GM19238 (cell line): Measurements from ENCODE around the gene NFKBIE.
"Not testable (repeated sequence)": the region's sequence is repeated elsewhere in the genome, so short reads cannot be mapped to it uniquely, and the experiment has no call there.

Experiments
- DNase-seq: peaks from one replicate; pipeline ENCODE4 v3.0.0; 2011; ENCODE audit warnings: low spot score; ENCODE audit not compliant: insufficient read length

Gene NFKBIE

DNA sequence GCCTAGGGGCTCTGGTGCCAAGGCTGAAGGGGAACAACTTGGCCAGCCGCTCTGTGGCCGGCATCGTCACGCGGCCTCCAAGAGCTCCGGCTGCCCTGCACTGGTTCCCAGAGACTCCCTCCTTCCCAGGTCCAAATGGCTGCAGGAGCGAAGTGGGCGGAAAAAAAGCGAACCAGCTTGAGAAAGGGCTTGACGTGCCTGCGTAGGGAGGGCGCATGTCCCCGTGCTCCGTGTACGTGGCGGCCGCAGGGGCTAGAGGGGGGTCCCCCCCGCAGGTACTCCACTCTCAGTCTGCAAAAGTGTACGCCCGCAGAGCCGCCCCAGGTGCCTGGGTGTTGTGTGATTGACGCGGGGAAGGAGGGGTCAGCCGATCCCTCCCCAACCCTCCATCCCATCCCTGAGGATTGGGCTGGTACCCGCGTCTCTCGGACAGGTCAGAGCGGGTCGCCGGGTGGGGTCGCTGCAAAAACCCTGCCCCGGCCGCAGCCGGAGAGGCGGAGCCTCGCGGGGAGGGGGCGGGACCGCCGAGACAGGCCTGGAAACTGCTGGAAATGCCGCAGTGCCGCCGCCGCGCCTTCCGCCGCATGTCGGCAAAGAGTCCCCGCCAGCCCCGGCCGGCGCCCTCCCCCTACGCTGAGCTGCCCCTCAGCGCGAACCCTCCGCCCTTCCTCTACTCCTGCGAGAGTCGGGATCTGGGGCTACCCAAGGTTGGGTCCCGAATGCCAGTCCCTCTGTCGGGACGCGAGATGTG is 19.3 kb downstream of the NFKBIE start:
- DNase-seq: peak; percentile 74

DNA sequence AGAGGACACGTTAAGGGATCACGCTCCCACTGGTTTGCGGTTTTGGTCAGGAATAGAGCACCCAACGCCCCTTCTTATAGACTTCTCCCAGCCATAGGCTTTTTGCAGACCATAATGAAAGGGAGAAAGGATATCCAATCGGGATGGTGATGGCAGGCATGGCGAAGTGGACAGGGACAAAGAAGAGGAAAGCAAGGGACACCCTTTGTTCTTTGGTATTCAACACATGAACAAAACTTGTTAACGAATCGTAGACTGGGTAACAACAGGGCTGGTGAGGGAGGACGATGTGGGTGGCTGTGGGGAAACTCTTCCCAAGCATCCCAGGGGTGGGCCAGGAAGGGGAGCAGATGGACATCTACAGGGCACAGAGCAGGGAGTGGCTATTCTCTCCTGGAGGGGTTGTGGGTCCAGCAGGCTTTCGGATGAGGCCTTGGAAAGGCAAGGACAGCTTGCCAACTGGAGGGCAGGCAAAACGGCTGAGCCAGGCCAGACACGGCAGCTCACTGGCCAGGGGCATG is 19.9 kb downstream of the NFKBIE start:
- DNase-seq: no peak

DNA sequence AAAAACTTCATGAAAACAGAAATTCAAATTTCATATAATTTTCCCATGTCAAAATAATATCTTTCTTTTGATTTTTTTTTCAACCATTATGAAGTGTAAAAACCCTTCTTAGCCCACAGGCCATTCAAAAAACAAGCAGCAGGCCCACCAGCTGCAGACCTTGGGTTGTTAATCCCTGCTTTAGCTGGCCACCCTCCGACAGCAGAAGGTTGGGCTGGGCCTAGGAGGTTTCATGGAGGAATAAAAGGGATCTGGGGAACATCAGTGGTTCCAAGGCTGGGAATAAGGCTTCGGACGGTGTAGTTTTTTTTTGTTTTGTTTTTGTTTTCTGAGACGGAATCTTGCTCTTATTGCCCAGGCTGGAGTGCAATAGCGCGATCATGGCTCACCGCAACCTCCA is 22.0 kb downstream of the NFKBIE start:
- no peak for DNase-seq

DNA sequence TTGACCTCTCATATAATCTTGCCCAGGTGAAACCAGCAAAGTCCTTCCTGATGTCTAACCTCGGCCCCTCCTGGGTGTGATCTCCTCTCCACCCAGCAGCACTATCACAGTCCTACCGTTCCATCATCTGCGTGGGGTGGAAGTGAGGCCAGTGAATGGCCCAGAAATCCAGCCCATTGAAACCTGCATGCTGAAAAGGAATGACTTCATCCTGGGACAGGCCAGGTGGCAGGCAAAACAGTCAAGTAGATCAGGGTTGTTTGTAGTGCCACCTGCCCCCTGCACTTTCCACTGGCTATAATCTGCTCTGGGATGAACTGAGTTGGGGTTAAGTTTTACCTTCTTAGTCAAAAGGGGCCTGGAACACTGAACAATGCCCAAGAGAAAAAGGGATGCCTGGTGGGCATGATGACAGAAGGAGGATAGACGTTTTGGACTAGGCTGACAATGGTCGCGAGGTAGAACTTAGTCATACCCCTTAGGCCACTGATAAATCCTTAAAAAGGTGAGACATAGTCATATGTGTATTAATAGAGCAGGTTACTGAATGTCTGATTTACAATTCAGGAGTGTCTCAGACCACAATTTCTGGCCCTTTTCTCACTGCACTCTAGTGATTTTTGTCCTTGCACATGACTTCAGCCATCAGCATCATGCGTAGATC is 26.5 kb downstream of the NFKBIE start:
- DNase-seq: no peak

DNA sequence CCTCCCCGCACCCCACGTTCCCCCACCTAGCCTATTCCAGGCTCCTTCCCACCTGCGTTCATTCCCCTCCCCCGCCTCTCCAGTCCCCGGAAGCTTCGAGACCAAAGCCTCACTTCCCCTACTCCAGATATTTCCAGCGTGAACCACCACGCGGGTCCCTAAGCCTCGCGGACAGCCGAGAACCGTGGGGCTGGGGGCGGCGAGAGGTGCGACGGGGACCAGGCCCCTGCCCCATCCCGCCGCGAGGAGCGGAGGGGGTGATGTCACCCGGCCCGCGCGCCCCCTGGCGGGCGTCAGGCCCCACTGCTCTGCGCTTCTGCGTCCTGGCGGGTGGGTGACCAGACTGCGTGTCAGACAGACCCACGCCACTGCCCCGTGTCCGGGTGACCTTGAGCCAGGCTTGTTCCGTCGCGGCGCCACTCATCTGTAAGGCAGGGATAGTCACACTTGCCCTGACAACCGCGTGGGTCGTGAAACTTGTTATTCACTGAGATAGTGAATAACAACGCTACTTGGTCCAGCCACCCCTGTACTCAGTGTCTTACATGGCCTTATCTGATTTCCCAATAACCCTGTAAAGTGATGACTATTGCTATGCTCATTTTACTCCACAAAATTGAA is 27.4 kb downstream of the NFKBIE start:
- DNase-seq: peak; percentile 83

DNA sequence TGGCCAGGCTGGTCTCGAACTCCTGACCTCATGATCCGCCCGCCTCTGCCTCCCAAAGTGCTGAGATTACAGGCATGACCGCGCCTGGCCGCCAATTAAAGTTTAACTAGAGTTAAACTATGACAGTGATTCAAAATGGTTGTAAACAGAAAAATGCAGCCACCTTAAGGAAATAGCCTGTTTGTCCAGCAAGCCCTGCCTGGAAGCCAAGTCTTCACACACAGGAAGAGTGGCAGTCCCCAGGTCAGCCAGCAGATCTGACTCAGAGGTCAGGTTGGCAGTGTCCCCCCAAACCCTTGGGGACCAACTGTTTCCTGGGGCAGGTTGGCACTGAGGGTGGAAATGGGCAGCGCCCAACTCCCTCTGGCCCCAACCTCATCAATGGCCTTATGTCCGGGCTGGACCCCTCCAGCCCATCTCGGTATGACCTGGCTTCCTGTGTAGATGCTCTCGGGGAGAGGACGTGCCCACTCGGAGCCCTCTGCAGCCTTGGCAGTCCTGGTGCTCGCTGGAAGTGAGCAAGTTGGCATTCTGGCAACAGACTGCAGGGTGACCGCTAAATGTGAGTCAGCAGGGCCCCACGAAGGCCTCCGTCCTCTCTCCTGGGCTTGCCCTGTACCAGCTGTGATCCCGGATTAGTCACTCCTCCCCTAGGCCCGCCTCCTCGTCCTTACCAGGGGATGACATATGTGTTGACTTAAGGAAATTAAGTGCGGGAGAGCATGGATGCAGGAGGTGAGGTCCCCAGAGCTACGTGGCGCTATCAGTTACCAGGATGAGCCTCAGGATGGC is 28.1 kb downstream of the NFKBIE start:
- peak; percentile 55 for DNase-seq

DNA sequence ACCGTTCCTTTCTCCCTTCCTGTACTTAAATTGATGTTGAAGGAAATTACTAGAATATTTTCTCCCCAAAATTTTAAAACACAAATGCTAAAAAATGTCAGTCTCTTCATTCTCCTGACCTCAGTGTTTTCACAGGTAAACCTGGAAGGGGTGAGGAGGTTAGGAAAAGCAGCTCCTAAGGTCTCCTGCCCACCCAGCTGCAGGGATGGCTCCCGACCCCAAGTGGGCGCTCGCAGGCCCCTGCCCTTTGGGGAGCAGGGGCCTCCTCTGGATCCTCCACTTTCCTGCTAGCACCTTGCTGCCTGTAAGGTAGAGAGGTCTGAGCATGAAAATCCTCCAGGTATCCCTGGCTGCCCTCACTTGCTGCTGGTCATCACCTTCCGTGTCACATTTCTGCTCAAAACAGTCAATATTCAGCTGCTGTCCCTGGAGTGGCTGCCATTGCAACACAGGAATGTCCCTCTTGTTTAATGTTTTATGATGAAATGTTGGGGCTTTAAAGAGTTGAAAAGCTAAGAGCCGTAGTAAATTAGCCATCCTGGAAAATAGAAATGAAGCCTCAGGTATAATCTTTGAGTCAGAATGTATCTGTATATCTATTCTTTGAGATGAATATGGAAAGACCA is 29.3 kb downstream of the NFKBIE start:
- no peak for DNase-seq

DNA sequence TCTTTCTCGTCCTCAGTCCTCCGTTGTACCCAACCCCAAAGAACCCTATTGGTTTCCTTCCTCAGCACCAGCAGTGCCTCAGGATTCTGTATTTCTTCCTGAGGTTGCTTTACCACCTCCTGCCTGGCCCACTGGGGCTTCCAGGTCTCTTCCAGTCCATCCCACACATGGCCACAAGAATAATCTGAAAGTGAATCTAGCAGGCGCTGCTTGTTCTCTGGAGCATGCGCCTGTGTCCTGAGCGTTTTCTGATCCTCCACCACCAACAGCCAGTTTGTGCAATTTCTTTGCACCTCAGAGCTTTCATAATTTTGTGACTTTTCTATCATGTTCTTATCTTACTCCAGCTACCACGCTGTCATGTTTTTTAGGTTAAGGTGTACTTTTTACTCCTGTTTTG is 30.1 kb downstream of the NFKBIE start:
- DNase-seq: no peak

DNA sequence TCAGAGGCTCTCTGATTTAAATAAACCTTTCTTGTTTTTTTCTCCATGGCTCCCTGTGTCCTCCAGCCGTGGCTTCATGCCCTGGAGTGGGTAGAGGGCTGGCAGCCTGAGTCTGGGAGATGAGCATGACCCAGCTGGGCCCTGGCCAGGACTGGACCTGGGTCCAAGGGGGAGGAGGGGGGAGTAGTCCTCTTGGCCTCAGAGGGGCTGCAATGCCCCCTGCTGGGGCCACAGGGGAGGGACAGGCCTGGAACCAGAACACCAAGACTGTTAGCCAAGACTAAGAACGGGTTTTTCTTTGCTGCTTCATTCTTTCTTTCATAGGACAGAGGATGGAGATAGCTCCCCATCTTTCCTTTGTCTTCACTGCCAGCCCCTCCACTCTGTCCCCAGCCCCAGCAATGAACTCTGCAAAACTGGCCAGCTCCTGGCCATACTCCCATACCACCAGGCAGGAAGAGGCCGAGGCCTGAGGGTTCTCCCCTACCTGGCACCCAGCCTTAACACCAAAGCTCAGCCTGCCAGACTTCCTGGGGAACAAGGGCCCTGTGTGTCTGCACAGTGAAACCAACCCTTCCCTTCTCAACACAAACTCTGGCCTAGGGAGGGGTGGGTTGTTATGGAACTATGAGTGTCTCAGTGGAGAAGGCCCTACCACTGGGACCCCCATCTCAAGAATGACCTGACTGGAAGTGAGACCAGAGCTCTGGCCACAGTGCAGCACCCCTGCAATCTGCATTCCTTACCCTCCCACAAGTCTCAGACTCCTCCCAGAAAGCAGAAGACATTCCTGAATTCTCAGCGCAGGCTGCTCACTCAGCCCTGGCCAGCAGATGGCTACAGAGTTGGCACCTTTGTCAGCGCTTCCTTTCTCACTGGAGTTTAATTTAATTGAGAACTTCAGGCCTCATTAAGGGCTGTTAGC is 31.0 kb downstream of the NFKBIE start:
- no peak for DNase-seq

DNA sequence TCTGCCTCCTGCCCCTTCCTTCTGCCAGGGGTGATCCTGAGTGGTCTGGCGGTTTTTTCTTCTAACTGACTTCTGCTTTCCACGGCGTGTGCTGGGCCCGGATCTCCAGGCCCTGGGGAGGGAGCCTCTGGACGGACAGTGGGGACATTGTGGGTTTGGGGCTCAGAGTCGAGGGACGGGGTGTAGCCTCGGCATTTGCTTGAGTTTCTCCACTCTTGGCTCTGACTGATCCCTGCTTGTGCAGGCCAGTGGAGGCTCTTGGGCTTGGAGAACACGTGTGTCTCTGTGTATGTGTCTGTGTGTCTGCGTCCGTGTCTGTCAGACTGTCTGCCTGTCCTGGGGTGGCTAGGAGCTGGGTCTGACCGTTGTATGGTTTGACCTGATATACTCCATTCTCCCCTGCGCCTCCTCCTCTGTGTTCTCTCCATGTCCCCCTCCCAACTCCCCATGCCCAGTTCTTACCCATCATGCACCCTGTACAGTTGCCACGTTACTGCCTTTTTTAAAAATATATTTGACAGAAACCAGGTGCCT is 31.7 kb downstream of the NFKBIE start:
- DNase-seq: no peak

DNA sequence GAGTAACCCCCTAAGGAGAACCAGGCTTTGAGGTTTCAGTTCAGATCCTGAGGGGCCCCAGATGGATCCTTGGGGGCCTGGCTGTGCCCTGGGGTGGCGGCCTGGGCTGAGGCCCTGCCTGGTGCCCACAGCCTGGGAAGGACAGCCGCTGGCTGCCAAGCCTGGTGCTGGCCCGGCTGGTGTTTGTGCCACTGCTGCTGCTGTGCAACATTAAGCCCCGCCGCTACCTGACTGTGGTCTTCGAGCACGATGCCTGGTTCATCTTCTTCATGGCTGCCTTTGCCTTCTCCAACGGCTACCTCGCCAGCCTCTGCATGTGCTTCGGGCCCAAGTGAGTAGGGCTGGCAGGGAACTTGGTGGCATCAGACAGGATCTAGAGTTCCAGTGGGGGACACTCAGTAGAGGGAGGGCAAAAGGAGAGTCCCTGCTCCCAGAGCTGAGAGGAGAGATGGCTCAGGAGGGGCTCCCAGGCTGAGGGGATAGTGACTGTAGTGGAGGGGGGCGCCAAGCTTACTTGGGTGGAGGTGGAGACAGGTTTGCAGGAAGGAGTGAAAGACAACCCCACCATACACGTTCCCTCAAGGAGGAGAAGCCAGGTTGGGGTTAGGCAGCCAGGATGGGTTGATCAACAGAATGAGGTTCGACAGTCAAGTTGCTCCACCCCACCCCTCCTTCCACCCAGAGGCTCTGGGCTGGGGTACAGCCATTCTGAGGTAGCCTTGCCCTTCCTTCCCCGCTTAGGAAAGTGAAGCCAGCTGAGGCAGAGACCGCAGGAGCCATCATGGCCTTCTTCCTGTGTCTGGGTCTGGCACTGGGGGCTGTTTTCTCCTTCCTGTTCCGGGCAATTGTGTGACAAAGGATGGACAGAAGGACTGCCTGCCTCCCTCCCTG is 32.4 kb downstream of the NFKBIE start:
- DNase-seq: no peak

DNA sequence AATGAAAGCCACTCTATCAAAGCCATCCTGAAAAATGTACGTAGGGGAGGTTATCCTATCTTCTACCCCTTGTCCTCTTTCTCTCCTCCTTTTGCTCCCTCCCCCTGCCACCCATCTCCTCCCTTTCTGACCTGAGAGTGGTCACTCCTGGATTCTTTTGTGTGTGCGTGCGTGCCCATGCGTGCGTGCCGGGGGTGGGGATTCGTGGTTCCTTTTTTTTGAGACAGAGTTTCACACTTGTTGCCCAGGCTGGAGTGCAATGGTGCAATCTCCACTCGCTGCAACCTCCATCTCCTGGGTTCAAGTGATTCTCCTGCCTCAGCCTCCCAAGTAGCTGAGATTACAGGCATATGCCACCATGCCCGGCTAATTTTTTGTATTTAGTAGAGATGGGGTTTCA is 33.9 kb downstream of the NFKBIE start:
- not testable (repeated sequence) for DNase-seq

DNA sequence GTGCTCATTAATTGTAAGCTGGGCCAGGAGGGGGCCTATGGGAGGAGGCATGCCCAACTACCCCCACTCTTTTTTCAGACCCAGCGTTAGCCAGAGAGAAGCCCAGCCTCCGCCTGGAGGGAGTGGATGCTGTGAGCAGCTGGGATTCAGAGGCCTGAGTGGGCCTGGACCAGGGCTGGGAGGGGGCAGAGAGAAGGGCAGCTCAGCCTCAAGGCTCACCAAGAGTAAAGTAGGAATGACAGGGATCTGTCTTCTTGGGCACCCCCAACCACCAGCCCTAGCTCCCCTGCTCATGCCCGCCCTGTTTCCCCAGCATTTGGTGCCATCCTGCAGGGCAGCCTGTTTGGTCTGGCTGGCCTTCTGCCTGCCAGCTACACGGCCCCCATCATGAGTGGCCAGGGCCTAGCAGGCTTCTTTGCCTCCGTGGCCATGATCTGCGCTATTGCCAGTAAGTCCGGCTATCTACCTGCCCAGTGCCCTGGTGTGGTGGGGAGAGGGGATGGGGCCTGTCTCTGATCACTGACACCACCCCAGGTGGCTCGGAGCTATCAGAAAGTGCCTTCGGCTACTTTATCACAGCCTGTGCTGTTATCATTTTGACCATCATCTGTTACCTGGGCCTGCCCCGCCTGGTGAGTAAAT is 35.2 kb downstream of the NFKBIE start:
- no peak for DNase-seq

DNA sequence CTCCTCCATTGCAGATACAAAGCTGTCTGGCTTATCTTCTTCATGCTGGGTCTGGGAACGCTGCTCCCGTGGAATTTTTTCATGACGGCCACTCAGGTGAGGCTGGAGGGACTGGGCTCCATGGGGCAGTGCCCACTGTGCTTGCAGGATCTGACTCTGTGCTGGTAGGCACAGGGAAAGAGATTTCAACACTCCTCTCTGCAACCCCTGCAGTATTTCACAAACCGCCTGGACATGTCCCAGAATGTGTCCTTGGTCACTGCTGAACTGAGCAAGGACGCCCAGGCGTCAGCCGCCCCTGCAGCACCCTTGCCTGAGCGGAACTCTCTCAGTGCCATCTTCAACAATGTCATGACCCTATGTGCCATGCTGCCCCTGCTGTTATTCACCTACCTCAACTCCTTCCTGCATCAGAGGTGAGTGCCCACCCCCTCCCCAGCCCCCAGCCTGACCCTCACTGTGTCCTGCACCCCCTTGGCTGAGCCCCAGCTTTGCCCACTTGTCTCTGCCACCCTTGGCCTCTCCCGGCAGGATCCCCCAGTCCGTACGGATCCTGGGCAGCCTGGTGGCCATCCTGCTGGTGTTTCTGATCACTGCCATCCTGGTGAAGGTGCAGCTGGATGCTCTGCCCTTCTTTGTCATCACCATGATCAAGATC is 35.8 kb downstream of the NFKBIE start:
- no peak for DNase-seq

DNA sequence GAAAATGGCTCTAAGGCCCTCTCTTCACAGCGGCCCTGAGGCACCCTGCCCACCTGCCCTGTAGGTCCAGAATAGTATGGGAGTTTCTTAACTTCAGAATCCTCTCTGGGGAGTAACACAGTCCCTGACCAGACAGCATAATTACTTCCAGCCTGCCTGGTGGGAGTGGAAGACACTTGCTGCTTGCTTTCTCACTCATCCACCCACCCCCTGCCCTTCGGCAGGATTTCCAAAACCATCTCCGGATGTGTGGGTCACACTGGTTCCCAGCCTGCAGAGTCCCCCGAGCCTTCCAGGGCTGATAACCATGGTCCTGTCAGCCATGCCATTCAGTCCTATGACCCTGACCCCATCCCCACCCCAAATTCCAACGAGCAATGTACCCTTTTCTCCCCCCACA is 36.5 kb downstream of the NFKBIE start:
- no peak for DNase-seq

DNA sequence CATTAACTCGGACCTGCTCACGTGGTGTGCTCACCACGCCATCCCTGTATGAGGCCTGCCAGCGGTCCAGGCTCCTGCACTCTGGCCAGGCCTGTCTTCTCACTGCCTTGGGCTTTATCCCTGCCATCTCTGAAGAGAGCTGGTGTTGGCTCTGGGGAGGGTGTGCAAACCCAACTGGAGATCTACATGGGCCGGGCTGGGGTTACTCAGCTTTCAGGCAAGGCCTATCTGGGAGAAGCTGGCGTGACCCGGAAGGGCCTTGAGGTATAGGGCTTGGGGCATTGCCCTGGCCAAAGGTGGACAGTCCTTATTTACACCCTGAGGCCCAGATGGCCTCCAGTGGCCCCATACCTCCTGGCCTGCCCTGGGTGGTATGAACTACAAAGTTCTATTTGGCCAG is 36.9 kb downstream of the NFKBIE start:
- no peak for DNase-seq

DNA sequence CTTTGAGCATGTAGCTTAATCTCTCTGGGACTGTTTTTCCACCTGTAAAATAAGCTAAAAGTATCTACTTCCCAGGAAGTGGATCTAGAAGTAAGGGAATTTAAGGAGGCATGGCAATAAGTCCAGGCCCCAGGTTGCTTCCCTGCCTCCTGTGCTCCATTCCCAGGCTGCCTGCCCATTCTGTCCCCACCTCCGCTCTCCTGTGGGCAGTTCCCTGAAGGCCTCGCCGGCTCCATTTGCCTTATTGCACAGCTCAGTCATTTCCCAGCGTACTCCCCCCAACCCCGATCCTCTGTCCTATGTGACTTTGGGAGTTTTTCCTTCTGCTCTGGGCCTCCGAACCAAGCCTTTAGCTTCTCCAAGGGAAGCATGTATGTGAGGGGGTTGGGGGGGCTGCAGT is 37.3 kb downstream of the NFKBIE start:
- DNase-seq: no peak
